ENCODE measurements around the gene CALY.

CALY gene

GRCh38 chr10:133309720-133310398, 26.8 kb downstream of the CALY start:
- no peak for DNase-seq

DNA sequence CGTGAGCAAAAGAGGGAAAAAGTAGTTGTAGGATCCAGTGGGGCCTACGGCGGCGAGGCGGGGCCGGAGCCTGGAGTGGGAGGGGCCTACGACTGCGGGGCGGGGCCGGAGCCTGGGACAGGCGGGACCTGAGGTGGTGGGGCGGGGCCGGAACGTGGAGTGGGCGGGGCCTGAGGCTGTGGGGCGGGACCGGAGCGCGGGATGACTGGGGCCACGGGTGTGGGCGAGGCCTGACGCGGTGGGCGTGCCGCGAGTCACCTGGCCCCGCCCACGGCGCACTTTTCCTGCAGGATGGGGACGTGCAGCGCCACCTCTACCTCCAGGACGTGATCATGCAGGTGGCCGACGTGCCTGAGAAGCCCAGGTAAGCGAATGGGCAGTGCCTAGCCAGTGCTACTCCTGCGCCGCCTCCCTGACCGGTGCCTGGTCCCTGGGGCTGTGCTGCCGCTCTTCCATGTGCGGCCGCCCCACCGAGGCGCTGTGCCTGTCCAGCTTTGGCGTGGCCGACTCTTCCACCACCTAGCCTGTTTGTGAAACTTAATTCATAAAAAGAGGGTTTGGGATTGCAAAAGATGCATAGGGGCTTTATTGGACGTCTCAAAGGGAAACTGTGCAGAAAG, 27.5 kb downstream of the CALY start:
- peak; percentile 82 for DNase-seq

- DNase-seq, result peak; percentile 73
Measured at GRCh38 chr10:133308421-133309099, 28.1 kb downstream of the CALY start, which contains the start of the genes TUBGCP2 and ZNF511. Gene TUBGCP2, minus strand, starts transcription at chr10:133308872. Its CDS starts 5,931 bp downstream, at chr10:133302941. Gene ZNF511, plus strand, starts transcription at chr10:133308914. Its CDS starts 30 bp downstream, at chr10:133308944.

DNA sequence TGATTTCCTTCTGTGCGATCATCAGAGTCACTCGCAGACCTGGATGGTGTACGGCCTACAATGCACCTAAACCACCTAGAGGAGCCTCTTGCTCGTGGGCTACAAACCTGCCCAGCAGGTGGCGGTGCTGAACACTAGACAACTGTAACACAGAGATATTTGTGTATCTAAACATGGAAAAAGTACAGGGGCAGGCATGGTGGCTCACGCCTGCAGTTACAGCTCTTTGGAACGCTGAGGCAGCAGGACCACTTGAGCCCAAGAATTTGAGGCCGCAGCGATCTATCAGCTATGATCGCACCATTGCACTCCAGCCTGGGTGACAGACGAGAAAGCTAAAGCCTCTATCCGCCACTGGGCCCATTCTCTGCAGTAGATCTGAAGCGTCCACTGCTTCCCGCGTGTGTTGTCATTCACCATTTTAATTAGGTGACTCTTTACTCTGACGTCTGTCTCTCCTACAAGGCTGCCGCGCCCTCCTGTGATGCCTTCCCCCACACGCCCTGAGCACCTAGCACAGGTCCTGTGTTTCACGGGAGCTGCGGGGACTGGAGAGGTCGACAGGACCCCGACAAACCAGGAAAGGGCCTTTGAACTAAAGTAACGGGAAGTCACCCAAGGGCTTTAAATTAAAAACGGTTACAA, 28.8 kb downstream of the CALY start:
- peak; percentile 75 for DNase-seq

- DNase-seq, result no peak
Measured at GRCh38 chr10:133306941-133307379, 29.7 kb downstream of the CALY start.

GRCh38 chr10:133306097-133306476, 30.6 kb downstream of the CALY start:
- no peak for DNase-seq

DNA sequence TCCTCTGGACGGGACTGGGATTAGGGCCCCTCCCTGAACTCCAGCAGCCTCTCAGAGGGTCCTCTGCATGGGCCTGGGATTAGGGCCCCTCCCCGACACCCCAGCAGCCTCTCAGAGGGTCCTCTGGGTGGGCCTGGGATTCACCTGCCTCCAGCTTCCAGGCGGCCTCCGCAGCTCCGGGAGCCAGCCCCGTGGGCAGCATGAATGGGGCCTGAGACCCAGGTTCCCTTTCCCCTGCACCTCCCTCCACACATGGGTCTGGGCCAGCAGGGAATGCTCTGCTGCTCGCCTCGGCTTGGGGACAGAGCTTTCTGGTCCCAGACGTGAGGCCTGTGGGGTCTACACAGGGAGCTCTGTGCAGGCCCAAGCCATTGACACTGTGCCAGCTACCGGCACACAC, 33.5 kb downstream of the CALY start:
- DNase-seq, result no peak

DNA sequence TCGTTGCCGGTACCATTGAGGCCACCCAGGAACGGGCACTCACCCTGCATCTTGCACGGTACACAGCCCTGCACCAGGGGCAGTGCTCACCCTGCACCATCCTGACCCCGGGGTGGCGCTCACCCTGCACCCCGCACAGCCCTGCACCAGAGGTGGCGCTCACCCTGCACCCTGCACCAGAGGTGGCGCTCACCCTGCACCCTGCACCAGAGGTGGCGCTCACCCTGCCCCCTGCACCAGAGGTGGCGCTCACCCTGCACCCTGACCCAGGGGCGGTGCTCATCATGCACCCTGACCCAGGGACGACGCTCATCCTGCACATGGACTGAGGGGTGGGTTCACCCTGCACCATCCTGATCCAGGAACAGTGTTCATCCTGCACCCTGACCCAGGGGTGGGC, 34.5 kb downstream of the CALY start:
- DNase-seq, result no peak

DNA sequence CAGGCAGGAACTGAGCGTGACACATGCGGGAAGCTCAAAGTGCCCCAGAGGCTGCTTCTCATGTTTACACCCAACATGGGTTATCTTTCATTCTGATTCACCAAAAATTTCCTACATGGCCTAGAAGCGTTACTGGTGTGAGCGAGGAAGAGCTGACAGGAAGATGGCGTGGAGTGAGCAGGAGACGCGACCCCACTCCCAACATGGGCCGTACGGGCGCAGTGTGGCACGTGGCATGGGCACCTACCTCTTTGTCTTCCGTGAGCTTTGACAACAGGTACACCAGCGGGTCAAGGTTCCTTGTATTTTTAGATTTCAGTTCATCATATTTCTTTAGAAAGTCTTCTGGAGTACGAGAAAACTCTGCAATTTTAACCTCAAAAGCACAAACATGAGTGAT, 37.0 kb downstream of the CALY start:
- DNase-seq, result no peak

- no peak for DNase-seq
Measured at GRCh38 chr10:133299224-133299623, 37.5 kb downstream of the CALY start.

DNA sequence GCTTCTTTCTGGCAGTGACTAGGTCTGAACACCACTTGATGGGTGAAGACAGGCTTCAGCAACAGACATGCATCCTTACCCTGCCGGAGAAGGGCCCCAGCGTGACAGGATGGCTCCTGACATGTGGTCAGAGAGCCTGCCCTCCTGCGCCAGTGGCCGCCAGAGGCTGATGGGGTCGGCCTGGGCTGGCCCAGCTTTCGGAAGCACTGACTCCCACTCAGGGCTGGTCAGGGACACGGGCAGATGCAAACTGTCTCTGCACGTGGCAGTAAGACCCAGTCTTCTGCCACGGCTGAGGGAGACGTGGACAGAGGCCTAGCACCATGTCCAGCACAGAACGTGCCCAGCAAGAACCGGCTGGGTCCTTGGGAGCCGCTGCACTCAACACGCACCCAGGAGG, 38.2 kb downstream of the CALY start:
- DNase-seq, result no peak

DNA sequence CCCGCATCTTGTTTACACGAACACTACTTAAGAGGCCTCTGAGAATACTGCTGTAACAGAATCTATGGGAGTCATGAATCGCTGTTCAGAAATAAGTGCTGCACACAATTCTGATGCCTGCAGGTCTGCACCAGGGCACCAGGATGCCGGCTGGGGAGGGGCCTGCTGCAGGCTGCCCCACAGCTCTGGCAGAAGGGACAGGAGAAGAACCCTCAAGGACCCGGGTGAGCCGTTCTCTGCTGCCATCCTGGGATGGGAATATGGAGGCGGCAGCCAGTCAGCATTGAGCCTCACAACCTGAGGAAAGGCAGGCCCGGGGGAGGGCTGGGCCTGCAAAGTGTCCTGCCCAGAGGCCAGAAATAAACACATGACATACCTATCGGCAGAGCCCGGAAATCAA, 39.2 kb downstream of the CALY start:
- DNase-seq, result no peak

- no peak for DNase-seq
Measured at GRCh38 chr10:133295426-133296320, 41.0 kb downstream of the CALY start.

DNA sequence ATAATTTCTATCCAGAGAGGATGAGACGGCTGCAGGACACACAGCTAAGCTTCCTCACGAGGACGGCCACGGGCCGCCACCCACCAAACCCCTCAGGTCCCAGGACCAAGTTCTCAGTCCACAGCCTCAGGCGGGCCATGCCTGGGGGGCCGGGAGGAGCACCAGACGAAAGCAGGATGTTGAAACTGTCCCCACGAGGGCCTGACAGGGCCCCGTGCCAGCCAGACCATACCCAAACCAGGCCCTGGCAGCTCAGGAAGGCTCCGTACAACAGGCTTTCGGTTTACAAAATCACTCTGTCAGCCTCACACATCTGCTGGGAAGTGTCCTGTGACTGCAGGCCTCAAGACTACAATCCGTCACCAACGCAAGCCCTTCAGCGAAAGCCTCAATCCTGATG, 42.5 kb downstream of the CALY start:
- no peak for DNase-seq

- DNase-seq, result no peak
Measured at GRCh38 chr10:133293810-133294119, 42.9 kb downstream of the CALY start.

DNA sequence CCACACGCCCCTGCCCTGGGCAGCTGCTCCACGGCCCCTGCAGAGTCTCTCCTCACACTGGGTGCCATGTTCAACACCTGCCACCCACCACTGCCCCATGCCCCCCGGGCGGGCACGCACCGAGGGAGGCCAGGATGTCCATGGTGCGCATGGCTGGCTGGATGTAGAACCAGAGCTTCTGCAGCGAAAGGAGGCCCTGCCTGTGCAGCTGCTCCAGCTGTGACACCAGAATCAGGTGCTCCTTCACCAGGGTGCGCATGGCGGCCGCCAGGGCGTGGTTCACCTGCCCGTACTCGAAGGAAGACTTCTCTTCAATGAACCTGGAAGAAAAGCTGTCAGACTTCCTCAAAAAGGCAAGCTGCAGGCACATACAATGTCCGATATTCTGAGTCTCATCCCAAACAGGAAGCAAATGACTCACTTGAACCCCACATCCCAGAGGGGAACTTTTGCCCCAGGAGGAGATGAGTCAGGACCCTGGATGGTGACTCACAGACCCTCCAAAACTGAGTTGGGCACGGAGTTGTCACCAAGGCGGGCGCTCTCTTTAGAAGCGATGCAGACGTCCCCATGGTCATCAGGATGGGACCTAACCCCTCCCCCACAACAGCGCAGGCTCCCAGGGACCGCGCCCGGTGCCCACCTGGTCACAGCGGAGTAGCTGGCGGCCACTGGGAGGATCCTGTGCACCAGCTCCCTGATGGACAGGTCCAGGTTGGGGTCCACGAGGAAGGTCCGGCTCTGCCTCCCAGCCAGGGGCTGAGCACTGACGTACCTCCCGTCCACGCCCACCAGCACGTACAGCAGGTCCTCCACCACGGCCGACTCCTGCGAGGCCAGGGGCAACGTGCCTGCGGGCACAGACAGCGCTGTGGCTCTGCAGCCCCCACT, 43.5 kb downstream of the CALY start:
- DNase-seq, result no peak

- DNase-seq, result no peak
Measured at GRCh38 chr10:133289761-133290160, 46.9 kb downstream of the CALY start.

DNA sequence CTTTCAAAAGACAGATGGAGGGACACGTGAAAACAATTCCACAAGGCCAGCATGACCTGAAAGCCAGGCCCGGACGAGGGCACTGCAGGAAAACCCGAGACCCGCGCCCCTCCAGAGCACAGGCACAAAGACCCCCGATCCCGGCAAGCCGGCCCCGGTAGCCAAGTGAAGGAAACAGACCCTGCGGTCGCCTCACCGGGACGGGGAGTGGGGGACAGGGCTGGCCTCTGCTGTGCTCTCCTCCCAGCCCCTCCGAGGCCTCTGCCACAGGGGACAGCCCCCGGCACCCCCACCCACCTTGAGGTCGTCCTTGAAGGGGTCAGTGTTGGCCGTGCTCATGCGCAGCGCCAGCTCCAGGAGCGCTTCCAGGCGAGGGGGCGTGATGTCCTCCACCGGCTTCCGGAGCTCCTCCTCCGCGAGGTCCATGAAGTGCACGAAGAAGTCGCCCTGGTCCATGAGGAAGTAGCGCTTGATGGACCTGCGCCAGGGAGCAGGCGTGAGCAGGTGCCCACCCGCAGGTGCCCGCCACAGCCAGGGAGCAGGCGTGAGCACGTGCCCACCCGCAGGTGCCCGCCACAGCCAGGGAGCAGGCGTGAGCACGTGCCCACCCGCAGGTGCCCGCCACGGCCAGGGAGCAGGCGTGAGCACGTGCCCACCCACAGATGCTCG, 48.7 kb downstream of the CALY start:
- no peak for DNase-seq

GRCh38 chr10:133286366-133286765, 50.3 kb downstream of the CALY start:
- DNase-seq, result no peak

DNA sequence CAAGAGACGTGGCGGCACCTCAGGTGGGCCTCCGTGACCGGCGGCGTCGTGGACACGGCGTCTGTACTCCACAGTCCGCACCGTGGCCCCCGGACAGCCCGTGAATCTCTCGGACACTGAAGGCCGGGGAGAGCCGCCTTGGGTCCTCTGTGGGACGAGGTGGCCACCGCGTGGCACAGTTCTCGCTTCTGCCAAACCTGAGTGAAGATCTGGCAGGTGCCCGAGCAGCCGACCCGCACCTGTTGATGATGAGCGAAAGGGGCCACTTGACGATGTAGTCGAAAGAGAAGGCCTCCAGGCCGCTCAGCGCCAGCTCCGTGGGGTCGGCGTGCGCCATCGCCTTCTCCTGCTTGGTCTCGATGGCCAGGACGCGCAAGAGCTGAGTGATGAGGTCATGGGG, 51.5 kb downstream of the CALY start:
- DNase-seq, result no peak

GRCh38 chr10:133283931-133284330, 52.8 kb downstream of the CALY start:
- DNase-seq, result no peak

All from NCI-H82 (cell line).